ENCODE data around the gene VSIG10.
"Not testable (repeated sequence)": the region's sequence is repeated elsewhere in the genome, so short reads cannot be mapped to it uniquely, and the experiment has no call there.

The VSIG10 gene

GRCh38 chr12:118032188-118032587 is 71.6 kb downstream of the VSIG10 start:
- no peak for DNase-seq

GRCh38 chr12:118029166-118029565 is 74.6 kb downstream of the VSIG10 start:
- DNase-seq, result no peak

GRCh38 chr12:118025168-118025567 is 78.6 kb downstream of the VSIG10 start:
- no peak for DNase-seq

GRCh38 chr12:118023301-118023860 is 80.4 kb downstream of the VSIG10 start:
- no peak for DNase-seq

GRCh38 chr12:118022728-118023109 is 81.1 kb downstream of the VSIG10 start:
- no peak for DNase-seq

GRCh38 chr12:118022097-118022727 is 81.6 kb downstream of the VSIG10 start:
- DNase-seq, result not testable (repeated sequence)

- DNase-seq, result no peak
Observed at GRCh38 chr12:118020036-118020435, 83.8 kb downstream of the VSIG10 start.

- no peak for DNase-seq
Observed at GRCh38 chr12:118017926-118018325, 85.9 kb downstream of the VSIG10 start.

- peak; percentile 97 for DNase-seq
Observed at GRCh38 chr12:118016424-118017264, 87.2 kb downstream of the VSIG10 start, which contains the start of gene RFC5. Gene RFC5 (plus strand): TSS chr12:118016703. CDS start chr12:118016828, 125 bp downstream.

GRCh38 chr12:118015944-118016343 is 87.9 kb downstream of the VSIG10 start:
- no peak for DNase-seq

GRCh38 chr12:118015306-118015705 is 88.5 kb downstream of the VSIG10 start:
- no peak for DNase-seq

Data from fibroblast of skin of abdomen (primary cell).